ENCODE measurements around the gene TOLLIP. TPM values are rescaled to one million over a fixed set of nuclear protein-coding genes. Genes with fewer than 3 reads are reported as not detected.

TOLLIP gene
- total RNA-seq, 1 experiment from 2014 or later, result 32.3 TPM

- no peak overlapping the region for H4K5ac ChIP-seq (ENCODE audit: insufficient read length, low read depth, low read length)
- no peaks in the 10 kb centered on the region for H3K79me2 ChIP-seq (ENCODE audit: insufficient read depth, low read length)
- peaks cover 3% of the 10 kb centered on the region for H3K27me3 Mint-ChIP-seq (ENCODE audit: low read depth)
- H3K9me3 Mint-ChIP-seq, result peaks cover 4% of the 10 kb centered on the region in 2 experiments; a peak in 3 of 5 replicates
- H2BK15ac ChIP-seq (ENCODE audit: low read depth, low read length), result no peak overlapping the region
- H3K27ac Mint-ChIP-seq, result no peak overlapping the region
- H2BK20ac ChIP-seq (ENCODE audit: low read depth, low read length, poor library complexity, severe bottlenecking), result no peak overlapping the region
- DNase-seq, result peak; percentile 22
- H3K79me1 ChIP-seq (ENCODE audit: insufficient read depth, low read depth, low read length, poor library complexity, severe bottlenecking), result no peaks in the 10 kb centered on the region
- no peaks in the 10 kb centered on the region for H3K23me2 ChIP-seq (ENCODE audit: insufficient read length, low read depth, low read length, poor library complexity, severe bottlenecking)
- no peak overlapping the region for H3K27ac ChIP-seq (ENCODE audit: insufficient read length, low read depth, low read length)
- no peaks in the 10 kb centered on the region for H3K27me3 ChIP-seq (ENCODE audit: insufficient read depth, low read length)
- H2BK5ac ChIP-seq (ENCODE audit: insufficient read length, low read length), result no peak overlapping the region
- no peak overlapping the region for H4K8ac ChIP-seq (replicated peaks; ENCODE audit: insufficient read length, low read depth, low read length)
- H3K4me1 Mint-ChIP-seq, result no peaks in the 10 kb centered on the region
- H3K9ac ChIP-seq (ENCODE audit: extremely low read depth, insufficient read length, low read length), result no peak overlapping the region
- no peak overlapping the region for H4K91ac ChIP-seq (ENCODE audit: insufficient read length, low read depth, low read length)
- no peak overlapping the region for H3T11ph ChIP-seq (ENCODE audit: low read length)
- H2BK120ac ChIP-seq (ENCODE audit: low read depth, low read length, poor library complexity, severe bottlenecking), result no peak overlapping the region
- no peak overlapping the region for H3K56ac ChIP-seq (ENCODE audit: insufficient read length, low read depth, low read length)
- H2BK12ac ChIP-seq (ENCODE audit: insufficient read length, low read depth, low read length), result no peak overlapping the region
- H3K4me2 ChIP-seq (ENCODE audit: insufficient read depth, insufficient read length, low read length), result no peak overlapping the region
- no peak overlapping the region for H3K18ac ChIP-seq (ENCODE audit: insufficient read length, low read depth, low read length)
- H3K23ac ChIP-seq (ENCODE audit: insufficient read length, low read depth, low read length), result no peak overlapping the region
- H3K4me3 Mint-ChIP-seq, result no peak overlapping the region
- no CpG with 5 or more reads among the region's 37 CpGs for whole genome bisulfite sequencing (ENCODE audit: extremely low coverage, insufficient read length, low lambda C conversion rate)
- no peak for TF ChIP-seq CTCF (conservative IDR thresholded peaks at IDR 0.05)
- no peak overlapping the region for H2AFZ ChIP-seq (ENCODE audit: low read length)
- no peak overlapping the region for H2AK5ac ChIP-seq (ENCODE audit: insufficient read length, low read length)
- H3K9me3 ChIP-seq (ENCODE audit: control insufficient read depth, low read depth, low read length), result no peaks in the 10 kb centered on the region
- H3K4me1 ChIP-seq (ENCODE audit: insufficient read depth, low read length), result no peaks in the 10 kb centered on the region
- no peak overlapping the region for H3K14ac ChIP-seq (ENCODE audit: insufficient read depth, low read length)
- no peaks in the 10 kb centered on the region for H4K20me1 ChIP-seq (ENCODE audit: control insufficient read depth, insufficient read depth, insufficient read length)
- no peaks in the 10 kb centered on the region for H3K36me3 Mint-ChIP-seq (ENCODE audit: insufficient read depth in 1 of 3, low read depth in 3 of 3)
- H3K4ac ChIP-seq (ENCODE audit: low read depth, low read length), result no peak overlapping the region
Measured at GRCh38 chr11:1236316-1237127, 72.9 kb downstream of the TOLLIP start.

Data from H9 (cell line).